ENCODE measurements around the gene HIGD1A.

HIGD1A gene

GRCh38 chr3:42755681-42756578 lies 48.4 kb downstream of the HIGD1A start:
- no peak for DNase-seq (ENCODE audit: low read depth in 2 of 2)

- DNase-seq (ENCODE audit: low read depth in 2 of 2): no peak
Observed at GRCh38 chr3:42753757-42754156, 50.5 kb downstream of the HIGD1A start.

- no peak for DNase-seq (ENCODE audit: low read depth in 2 of 2)
Observed at GRCh38 chr3:42752961-42753360, 51.3 kb downstream of the HIGD1A start.

- no peak for DNase-seq (ENCODE audit: low read depth in 2 of 2)
Observed at GRCh38 chr3:42752441-42752840, 51.8 kb downstream of the HIGD1A start.

- DNase-seq (ENCODE audit: low read depth in 2 of 2): no peak
Observed at GRCh38 chr3:42751609-42752008, 52.7 kb downstream of the HIGD1A start.

- DNase-seq (ENCODE audit: low read depth in 2 of 2): no peak
Observed at GRCh38 chr3:42750834-42751233, 53.5 kb downstream of the HIGD1A start.

GRCh38 chr3:42749753-42750231 lies 54.5 kb downstream of the HIGD1A start:
- no peak for DNase-seq (ENCODE audit: low read depth in 2 of 2)

GRCh38 chr3:42749025-42749752 lies 55.1 kb downstream of the HIGD1A start:
- DNase-seq (ENCODE audit: low read depth in 2 of 2): no peak

GRCh38 chr3:42747581-42747980 lies 56.7 kb downstream of the HIGD1A start:
- DNase-seq (ENCODE audit: low read depth in 2 of 2): no peak

GRCh38 chr3:42746455-42747450 lies 57.5 kb downstream of the HIGD1A start:
- no peak for DNase-seq (ENCODE audit: low read depth in 2 of 2)

- DNase-seq (ENCODE audit: low read depth in 2 of 2): no peak
Observed at GRCh38 chr3:42745776-42746454, 58.4 kb downstream of the HIGD1A start.

- no peak for DNase-seq (ENCODE audit: low read depth in 2 of 2)
Observed at GRCh38 chr3:42745291-42745745, 59.0 kb downstream of the HIGD1A start.

- no peak for DNase-seq (ENCODE audit: low read depth in 2 of 2)
Observed at GRCh38 chr3:42743204-42743995, 60.9 kb downstream of the HIGD1A start.

GRCh38 chr3:42742688-42743087 lies 61.6 kb downstream of the HIGD1A start:
- no peak for DNase-seq (ENCODE audit: low read depth in 2 of 2)

- DNase-seq (ENCODE audit: low read depth in 2 of 2): no peak
Observed at GRCh38 chr3:42742259-42742658, 62.0 kb downstream of the HIGD1A start.

- DNase-seq (ENCODE audit: low read depth in 2 of 2): no peak
Observed at GRCh38 chr3:42741796-42742195, 62.5 kb downstream of the HIGD1A start.

- DNase-seq (ENCODE audit: low read depth in 2 of 2): no peak
Observed at GRCh38 chr3:42739401-42740158, 64.7 kb downstream of the HIGD1A start.

- DNase-seq (ENCODE audit: low read depth in 2 of 2): no peak
Observed at GRCh38 chr3:42736531-42736930, 67.8 kb downstream of the HIGD1A start.

- no peak for DNase-seq (ENCODE audit: low read depth in 2 of 2)
Observed at GRCh38 chr3:42736081-42736480, 68.2 kb downstream of the HIGD1A start.
